ENCODE measurements around the gene COA1.
A peak's percentile ranks its signal among the peaks of the same experiment; 100 is the strongest.
"Not testable (repeated sequence)": the region's sequence is repeated elsewhere in the genome, so short reads cannot be mapped to it uniquely, and the experiment has no call there.

The COA1 gene

DNA sequence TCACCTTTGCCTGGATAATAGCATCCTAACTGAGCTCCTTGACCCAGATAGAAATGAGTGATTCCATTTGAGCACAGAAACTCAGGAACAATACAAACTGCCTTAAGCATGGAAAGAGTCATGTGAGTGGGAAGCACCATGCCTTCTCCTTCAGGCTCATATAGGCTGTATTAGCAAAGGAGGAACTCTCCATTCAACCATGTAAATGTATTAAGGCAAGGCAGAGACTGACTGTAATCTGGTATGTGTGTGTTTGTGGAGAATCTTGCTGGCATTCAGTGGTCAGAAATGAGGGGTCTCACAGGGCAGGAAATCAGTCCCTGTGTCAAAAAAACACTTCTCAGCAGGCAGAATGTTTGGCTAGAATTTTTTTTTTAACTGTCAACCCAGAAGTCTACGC lies 40.2 kb downstream of the COA1 start:
- DNase-seq (ENCODE audit: low read depth in 2 of 2) = no peak

GRCh38 chr7:43687866-43688265 lies 41.5 kb downstream of the COA1 start:
- DNase-seq (ENCODE audit: low read depth in 2 of 2) = not testable (repeated sequence)

GRCh38 chr7:43686991-43687390 lies 42.3 kb downstream of the COA1 start:
- no peak for DNase-seq (ENCODE audit: low read depth in 2 of 2)

- DNase-seq (ENCODE audit: low read depth in 2 of 2) = no peak
Observed at GRCh38 chr7:43680736-43681135, 48.6 kb downstream of the COA1 start.

- DNase-seq (ENCODE audit: low read depth in 2 of 2) = no peak
Observed at GRCh38 chr7:43679210-43680068, 49.9 kb downstream of the COA1 start.

DNA sequence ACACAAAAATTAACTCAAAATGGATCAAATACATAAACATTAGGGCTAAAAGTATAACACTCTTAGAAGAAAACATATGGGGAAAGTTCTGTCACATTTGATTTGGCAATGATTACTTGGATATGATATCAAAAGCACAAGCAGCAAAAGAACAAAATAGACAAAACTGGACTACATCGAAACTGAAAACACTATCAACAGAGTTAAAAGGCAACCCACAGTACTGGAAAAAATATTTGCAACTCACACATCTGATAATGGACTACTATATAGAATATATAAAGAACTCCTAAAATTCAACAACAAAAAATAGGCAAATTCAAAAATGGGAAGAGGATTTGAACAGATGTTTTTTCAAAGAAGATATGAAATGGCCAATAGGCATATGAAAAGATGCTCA lies 51.0 kb downstream of the COA1 start:
- no peak for DNase-seq (ENCODE audit: low read depth in 2 of 2)

DNA sequence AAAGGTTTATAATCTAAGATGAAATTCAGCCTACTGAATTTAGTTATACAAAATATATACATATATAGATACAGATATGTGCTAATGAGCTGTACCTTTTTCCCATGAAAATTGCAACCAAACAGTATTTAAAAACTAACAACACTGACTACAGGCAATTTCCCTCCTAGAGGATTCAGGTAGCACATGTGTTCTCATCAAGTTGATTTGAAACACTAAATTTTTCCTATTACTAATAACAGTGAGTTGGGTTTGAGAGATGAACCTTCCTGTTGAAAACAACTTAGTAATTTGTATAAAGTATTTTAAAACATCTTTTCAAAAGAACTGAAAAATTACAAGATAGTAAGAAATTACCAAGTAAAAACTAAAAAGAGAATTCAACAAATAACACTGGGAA lies 51.5 kb downstream of the COA1 start:
- DNase-seq (ENCODE audit: low read depth in 2 of 2) = no peak

DNA sequence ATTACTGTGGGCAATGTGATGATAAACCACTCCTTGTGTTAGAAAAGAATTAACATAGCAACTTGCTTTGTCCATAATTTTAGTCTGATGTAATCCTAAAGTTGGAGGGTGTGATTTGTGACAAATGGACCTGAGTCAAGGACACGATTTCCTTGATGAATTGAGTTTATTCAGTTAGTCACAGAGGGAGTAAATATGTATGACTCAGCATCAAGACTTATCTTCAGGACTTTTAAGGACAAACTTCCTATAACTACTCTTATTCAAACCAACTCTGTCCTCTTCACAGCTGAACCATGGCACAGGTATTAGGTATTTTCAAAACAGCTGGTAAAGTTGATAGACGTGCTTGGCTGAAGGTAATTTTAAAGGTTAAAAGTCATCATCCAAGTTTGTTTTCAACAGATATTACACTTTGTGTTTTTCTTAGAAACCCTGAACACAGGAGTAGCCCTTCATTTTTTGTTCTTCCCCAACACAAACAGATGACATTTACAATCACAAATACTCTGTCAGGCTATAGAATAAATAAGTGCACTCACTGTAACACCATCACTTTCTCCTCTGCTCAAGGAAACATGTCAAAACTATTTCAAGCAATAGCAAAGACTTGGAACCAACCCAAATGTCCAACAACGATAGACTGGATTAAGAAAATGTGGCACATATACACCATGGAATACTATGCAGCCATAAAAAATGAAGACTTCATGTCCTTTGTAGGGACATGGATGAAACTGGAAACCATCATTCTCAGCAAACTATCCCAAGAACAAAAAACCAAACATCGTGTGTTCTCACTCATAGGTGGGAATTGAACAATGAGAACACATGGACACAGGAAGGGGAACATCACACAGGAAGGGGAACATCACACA lies 54.5 kb downstream of the COA1 start:
- no peak for DNase-seq (ENCODE audit: low read depth in 2 of 2)

DNA sequence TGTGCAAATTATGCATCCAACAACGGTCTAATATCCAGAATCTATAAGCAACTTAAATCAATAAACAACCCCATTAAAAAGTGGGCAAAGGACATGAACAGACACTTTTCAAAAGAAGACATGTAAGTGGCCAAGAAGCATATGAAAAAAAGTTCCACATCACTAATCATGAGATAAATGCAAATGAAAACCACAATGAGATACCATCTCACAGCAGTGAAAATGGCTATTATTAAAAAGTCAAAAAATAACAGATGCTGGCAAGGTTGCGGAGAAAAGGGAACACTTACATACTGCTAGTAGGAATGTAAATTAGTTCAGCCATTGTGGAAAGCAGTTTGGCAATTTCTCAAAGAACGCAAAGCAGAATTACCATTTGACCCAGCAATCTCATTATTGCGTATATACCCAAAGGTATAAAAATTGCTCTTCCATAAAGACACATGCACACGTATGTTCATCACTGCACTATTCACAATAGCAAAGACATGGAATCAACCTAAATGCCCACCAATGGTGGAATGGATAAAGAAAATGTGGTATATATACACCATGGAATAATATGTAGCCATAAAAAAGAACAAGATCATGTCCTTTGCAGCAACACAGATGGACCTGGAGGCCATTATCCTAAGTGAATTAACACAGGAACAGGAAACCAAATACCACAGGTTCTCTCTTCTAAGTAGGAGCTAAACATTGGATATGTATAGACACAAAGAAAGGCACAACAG lies 55.9 kb downstream of the COA1 start:
- DNase-seq (ENCODE audit: low read depth in 2 of 2) = not testable (repeated sequence)

DNA sequence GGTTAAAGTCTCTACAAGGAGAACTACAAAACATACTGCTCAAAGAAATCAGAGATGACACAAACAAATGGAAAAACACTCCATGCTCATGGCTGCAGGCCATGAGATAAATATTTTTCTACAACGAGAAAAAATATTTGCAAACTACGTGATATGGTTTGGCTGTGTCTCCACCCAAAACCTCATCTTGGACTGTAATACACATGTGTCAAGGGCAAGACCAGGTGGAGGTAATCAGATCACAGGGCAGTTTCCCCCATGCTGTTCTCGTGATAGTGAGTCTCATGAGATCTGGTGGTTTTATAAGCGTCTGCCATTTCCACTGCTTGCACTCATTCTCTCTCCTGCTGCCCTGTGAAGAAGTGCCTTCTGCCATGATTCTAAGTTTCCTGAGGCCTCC lies 57.8 kb downstream of the COA1 start:
- DNase-seq (ENCODE audit: low read depth in 2 of 2) = no peak

GRCh38 chr7:43669286-43670081 lies 59.8 kb downstream of the COA1 start:
- peak; percentile 47 to 67 for DNase-seq (ENCODE audit: low read depth in 2 of 2)

DNA sequence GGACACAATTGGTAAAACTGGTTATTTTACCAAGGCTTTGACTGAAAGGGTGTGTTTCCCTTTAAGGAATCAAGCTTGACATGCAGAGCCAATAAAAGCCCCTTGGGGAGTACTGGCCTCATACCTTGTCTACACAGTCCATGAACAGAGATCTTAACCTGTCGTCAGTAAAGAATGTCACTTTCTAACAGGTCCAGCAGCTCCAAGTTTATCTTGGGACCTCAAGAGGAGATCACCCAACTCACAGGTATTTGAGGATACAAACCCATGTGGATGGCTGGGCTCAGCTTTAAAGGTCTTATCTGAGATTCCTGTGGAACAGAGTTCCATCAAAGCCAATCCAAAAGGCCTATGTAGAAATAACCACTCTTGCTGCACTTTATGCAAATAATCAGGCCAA lies 61.3 kb downstream of the COA1 start:
- DNase-seq (ENCODE audit: low read depth in 2 of 2) = no peak

GRCh38 chr7:43666938-43667337 lies 62.4 kb downstream of the COA1 start:
- no peak for DNase-seq (ENCODE audit: low read depth in 2 of 2)

- no peak for DNase-seq (ENCODE audit: low read depth in 2 of 2)
Observed at GRCh38 chr7:43664681-43665080, 64.6 kb downstream of the COA1 start.

GRCh38 chr7:43660141-43660540 lies 69.2 kb downstream of the COA1 start:
- DNase-seq (ENCODE audit: low read depth in 2 of 2) = no peak

- DNase-seq (ENCODE audit: low read depth in 2 of 2) = no peak
Observed at GRCh38 chr7:43659549-43659896, 69.8 kb downstream of the COA1 start.

GRCh38 chr7:43658718-43659548 lies 70.4 kb downstream of the COA1 start:
- DNase-seq (ENCODE audit: low read depth in 2 of 2) = no peak

DNA sequence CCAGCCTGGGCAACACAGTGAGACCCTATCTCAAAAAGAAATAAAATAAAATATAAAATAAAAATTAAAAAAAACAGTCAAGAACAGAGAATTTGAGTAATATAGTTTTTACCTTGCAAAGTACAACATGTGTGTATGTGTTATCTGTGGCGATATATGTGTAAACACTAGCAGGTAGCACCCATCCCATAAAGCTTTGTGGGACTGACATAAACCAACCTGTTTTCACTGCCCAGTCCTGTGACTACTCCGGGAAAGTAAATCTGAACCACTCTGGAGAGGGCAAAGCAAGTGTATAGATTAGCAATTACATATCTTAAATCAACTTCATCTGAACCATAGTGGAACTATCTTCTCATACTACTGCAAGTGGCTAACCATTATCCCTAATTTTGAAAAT lies 72.3 kb downstream of the COA1 start:
- no peak for DNase-seq (ENCODE audit: low read depth in 2 of 2)

DNA sequence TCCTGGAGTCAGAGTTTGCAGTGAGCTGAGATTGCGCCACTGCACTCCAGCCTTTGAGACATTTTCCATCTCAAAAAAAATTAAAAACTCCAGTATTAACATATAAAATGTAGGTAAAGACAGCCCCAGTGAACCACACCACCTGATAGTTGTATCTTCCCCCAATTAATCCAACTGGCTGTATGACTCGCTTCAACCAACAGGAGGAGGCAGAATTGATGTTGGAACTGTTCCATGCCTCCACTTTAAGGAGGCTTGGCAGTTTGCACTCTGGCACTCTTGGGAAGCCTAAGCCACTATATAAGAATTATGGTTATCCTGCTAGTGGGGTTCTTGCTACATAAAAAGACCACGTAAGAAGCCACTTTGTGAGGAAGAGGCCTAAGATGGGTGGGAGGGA lies 73.7 kb downstream of the COA1 start:
- DNase-seq (ENCODE audit: low read depth in 2 of 2) = no peak

GRCh38 chr7:43653891-43654504 lies 75.3 kb downstream of the COA1 start:
- DNase-seq (ENCODE audit: low read depth in 2 of 2) = no peak
